GM18502 (cell line): ENCODE results near the gene HIF1AN.

ENCODE experiments used
- ATAC-seq: cut with Tn5 transposase; IDR thresholded peaks from one replicate; pipeline ENCODE4 v1.9.1; 2021; ENCODE audit warnings: mild to moderate bottlenecking; ENCODE audit not compliant: unreplicated experiment, poor library complexity

HIF1AN gene

GRCh38 chr10:100535715-100536353 is at the start of gene HIF1AN:
Gene HIF1AN (plus strand): TSS chr10:100535943. CDS start chr10:100535959, 16 bp downstream.
- ATAC-seq, result peak; percentile 96

GRCh38 chr10:100487529-100487928 is 48.2 kb upstream of the HIF1AN start:
- no peak for ATAC-seq

- ATAC-seq, result no peak
Measured at GRCh38 chr10:100489396-100489795, 46.3 kb upstream of the HIF1AN start.

GRCh38 chr10:100490531-100490930 is 45.2 kb upstream of the HIF1AN start:
- no peak for ATAC-seq

GRCh38 chr10:100496567-100496966 is 39.2 kb upstream of the HIF1AN start:
- ATAC-seq, result no peak

GRCh38 chr10:100498059-100498458 is 37.7 kb upstream of the HIF1AN start:
- ATAC-seq, result no peak

- no peak for ATAC-seq
Measured at GRCh38 chr10:100501423-100501822, 34.3 kb upstream of the HIF1AN start.

DNA sequence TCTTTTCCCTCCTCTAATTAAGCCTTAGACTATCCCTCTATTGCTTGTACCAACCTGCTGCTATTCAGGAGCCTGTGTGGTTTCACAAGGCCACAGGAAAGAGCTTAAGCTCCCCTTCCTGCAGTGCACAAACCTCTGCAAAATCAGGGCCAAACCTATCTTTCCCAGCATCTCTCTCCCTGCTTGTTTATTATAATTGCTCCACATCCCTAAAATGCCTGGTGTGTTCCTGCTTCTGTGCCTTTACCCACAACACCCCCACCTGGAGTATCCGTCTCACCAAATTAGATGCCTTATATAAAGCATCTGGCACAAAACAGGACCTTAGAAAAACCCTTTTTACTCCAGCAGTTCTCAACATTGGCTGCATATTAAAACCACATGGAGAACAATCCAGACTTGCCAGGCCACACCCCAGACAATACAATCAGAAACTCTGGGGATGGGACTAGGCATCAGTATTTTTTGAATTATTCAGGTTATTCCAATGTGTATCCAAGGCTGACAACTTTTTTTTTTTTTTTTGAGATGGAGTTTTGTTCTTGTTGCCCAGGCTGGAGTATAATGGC is 32.7 kb upstream of the HIF1AN start:
- no peak for ATAC-seq

DNA sequence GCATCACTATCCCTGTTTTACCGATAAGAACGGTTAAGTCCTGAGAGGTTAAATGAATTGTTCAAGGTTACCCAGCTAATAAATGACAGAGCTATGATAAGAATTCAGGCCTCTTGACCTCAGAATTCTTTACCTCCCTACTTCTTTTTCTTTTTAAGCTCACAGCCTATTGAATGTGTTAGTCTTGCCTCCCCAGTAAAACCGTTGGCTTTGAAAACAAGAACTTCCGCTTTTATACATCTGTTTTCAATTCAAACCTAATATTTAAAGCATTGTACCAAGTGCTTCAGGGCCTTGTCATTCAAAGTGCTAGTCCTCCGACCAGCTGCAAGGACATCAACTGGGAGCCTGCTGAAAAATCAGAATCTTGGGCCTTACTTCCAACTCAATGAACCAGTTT is 31.6 kb upstream of the HIF1AN start:
- no peak for ATAC-seq

DNA sequence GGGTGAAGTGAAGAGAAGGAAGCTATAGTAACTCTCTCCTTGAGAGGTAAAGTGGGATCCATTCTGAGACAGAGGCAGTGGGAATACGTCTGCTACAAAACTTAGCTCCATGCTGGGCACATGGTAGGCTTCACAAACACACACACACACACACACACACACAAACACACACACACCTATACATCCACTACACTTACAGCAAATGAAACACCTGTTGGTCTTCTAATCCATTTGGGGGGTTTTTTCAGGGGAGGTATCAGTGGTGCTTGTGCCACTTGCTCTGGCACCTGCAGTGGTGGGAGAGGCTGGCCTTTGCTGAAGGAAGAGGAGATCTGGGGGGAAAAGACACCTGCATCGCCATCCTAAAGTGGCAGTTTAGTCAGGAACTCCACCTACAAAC is 30.6 kb upstream of the HIF1AN start:
- ATAC-seq, result no peak

DNA sequence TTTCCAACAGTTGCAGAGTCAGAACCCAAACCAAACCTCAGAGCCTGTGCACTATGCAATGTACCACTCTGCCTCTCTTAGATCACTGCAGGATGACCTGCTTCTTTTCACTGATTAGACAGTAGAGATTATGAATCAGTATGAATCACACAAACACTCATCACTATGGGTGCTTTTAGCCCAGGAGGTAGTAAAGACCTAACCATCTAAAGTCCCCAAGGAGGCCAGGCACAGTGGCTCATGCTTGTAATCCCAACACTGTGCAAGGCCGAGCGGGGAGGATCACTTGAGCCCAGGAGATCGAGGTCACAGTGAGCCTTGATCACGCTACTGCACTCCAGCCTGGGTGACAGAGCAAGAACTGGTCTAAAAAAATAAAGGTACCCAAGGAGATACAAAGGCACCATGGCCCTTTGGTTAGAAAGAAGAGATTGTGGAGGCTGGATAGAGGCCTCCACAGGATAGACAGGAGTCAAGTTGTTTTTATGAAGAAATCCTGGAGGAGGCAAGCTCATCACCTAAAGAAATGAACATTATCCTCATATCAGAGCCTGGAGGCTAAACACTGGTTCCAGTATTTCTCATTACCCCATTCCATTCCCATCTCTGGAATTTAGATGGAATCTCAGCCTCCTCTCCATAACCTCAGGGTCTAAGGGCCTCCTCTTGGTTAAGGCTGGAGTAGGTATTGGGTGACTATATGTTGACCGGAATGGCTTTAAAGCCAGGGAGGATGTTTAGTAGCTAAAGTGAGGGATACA is 29.0 kb upstream of the HIF1AN start:
- ATAC-seq, result no peak

DNA sequence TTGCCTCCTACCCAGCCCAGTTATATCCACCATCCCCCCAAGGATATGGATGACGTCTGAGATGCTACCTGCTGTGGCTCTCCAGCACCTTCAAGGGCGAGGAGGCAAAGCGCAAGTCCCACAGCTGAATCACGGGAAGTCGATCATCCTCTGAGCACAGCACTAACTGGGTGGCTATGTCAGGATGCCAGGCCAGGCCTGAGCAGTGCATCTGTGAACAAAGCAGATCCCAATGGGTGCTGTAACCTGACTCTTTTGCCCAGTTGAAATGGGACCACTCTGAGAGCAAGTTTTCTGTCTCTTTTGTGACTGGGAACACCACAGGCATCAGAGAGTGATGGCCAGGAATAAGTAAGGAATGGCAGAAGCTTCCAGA is 28.4 kb upstream of the HIF1AN start:
- ATAC-seq, result no peak

DNA sequence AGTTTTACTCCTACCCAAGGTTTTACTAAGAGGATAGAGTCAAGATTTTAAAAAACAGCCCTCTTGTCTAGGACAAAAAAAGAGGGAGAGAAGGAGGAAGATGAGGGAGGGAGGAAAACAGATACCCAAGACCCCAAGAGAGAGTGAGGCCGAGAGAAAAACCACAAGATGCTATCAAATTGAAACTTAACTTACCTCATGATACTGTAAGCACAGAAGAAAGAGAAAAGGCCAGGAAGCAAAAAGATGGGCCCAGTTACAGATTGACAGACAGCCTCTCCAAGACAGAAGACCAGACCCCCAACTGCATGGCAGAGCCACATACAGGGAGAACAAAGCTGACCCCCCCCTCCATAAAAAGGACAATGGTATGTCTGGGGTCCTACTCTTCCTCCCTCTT is 27.5 kb upstream of the HIF1AN start:
- no peak for ATAC-seq

DNA sequence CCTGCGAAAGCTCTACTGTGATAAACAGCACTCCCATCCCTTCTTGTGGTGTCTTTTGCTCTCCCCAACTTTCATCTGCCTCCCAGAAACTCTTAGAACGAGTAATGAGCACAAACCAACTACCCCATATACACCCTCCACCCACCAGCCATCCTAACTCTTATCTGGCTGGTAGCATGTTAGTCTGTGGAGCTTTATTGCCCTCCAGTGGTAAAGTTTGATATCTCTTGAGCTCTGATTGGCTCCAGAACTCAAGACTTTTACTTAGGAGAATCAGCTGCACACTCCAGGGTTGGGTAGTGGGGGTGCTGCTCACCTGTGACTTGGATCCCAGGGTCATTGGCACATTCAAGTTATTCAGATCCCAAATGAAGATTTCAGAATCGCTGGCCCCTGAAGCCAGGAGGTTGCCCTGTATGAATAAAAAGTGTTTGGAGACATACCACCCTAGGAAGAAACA is 27.0 kb upstream of the HIF1AN start:
- ATAC-seq, result no peak

- ATAC-seq, result no peak
Measured at GRCh38 chr10:100509241-100509840, 26.4 kb upstream of the HIF1AN start.

GRCh38 chr10:100510533-100511308 is 25.0 kb upstream of the HIF1AN start:
- ATAC-seq, result no peak

DNA sequence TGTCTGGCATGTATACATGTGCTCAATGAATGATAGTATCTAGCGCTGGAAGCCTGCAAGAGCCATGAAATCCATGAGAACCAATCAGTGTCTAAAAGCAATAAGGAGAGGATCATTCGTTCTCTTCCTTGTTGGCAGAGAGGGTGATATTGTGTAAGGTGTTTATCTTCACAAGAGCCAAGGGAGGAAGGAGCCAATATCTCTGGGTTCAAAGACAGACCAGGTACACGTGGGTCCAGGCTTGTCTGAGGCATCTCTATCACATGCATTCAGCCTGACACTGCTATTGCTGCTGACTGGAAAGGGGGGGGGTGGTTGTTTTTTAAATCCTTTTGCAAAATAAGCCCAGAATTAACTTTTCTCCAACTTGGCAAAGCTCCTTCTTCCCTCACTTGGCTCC is 20.1 kb upstream of the HIF1AN start:
- ATAC-seq, result no peak

- no peak for ATAC-seq
Measured at GRCh38 chr10:100516847-100517246, 18.9 kb upstream of the HIF1AN start.

- ATAC-seq, result no peak
Measured at GRCh38 chr10:100518761-100519241, 16.9 kb upstream of the HIF1AN start.

DNA sequence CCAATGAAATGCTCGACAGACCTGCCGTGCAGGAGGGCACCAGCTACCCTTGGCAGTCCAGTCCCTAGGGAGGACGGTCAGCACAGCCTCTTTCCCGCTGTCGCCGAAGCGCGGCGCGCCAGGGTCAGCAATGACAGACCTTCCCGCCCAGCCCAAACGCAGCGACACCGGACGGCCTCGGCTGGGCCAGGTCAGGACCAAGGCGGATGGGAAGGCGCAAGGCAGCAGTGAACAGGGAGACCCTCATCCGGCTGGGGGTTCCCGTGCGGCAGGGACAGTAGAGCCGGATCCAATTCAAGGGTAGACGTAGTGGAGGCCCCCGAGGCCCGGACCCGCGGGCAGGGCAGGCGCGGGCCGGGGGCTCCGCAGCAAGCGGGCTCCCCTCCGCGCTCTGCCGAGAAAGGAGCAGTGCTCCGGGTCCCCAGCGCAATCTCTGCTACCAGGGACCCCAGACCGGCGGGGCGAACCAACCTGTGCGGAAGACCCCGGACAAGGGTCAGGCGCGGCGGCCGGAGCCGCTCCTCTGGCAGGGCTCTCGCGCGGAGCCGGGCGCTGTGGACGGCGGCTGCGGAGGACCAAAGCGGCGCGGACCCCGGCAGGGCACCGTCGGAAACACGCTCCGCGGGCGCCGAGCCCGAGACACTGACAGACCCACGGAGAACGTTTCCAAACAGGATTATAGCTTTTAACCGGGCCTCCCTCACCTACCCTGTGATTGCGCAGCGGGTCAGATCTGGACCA is 16.3 kb upstream of the HIF1AN start, which contains the start of gene SEC31B:
TSS of gene SEC31B (minus strand) at position 551 of the 741 bp plus-strand sequence. CDS start 2,909 bp downstream, outside the sequence.
- ATAC-seq, result no peak
